Cardiac fibroblast (primary cell): ENCODE results near the gene DNAJC13.

ENCODE experiments used
- DNase-seq, 2 donors: peaks; one replicate each; pipeline versions ENCODE4 v3.0.0 to v3.0.0-alpha.2; 2010; ENCODE audit warnings: low read depth in 2 of 2
- H3K4me3 ChIP-seq, 2 donors: replicated peaks in 1 of 2; 1 replicate in 1 of 2; 2 replicates in 1 of 2; pipeline ENCODE4 v1.5.1; 2011; ENCODE audit warnings: low read depth in 2 of 2, low read length in 2 of 2, mild to moderate bottlenecking in 2 of 2, moderate library complexity in 1 of 2
- TF ChIP-seq, protein P1 (sequence below): IDR thresholded peaks from one replicate; pipeline ENCODE4 v1.5.1; 2011; ENCODE audit warnings: low read depth, mild to moderate bottlenecking, low read length, inconsistent platforms

DNAJC13 gene

DNA sequence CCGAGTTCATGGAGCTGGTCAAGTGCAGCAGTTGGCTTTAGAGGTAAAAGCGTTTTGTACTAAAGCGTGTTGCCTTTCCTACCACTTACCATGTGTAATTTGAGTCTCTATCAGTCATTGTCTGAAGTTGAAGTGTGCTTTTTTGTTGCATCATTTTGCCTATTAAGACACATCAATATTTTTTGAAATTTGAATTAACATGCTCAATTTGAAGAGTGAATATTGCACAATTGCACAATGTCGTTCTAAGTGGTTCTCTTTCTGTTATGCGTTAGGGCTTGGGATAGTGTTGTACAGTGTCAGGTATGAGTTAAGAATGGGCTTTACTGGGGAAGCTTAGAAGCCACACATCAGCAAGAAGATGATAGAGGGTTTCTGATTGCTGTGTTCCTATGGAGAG is 95.8 kb downstream of the DNAJC13 start:
- no peak overlapping the region for H3K4me3 ChIP-seq
- TF ChIP-seq, protein P1, sequence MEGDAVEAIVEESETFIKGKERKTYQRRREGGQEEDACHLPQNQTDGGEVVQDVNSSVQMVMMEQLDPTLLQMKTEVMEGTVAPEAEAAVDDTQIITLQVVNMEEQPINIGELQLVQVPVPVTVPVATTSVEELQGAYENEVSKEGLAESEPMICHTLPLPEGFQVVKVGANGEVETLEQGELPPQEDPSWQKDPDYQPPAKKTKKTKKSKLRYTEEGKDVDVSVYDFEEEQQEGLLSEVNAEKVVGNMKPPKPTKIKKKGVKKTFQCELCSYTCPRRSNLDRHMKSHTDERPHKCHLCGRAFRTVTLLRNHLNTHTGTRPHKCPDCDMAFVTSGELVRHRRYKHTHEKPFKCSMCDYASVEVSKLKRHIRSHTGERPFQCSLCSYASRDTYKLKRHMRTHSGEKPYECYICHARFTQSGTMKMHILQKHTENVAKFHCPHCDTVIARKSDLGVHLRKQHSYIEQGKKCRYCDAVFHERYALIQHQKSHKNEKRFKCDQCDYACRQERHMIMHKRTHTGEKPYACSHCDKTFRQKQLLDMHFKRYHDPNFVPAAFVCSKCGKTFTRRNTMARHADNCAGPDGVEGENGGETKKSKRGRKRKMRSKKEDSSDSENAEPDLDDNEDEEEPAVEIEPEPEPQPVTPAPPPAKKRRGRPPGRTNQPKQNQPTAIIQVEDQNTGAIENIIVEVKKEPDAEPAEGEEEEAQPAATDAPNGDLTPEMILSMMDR, result no peak
- DNase-seq, result no peak

DNA sequence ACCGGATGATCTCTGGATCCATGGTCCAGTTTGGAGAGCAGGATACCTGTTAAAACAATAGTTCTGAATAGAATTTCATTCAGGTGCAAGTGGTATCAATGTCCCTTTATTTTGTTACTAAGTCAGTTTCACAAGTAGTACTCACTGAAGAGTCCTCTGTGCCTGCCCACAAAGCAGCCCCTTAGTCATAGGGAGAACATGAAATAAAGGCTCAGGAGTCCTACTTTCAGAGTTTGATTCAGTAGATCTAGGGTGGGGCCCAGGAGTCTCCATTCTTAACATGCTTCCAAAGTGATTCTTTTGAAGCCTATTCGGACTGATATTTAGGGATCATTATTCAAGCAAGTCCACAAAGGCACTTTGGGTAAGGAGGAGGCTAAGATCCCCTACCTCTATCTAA is 100.0 kb downstream of the DNAJC13 start:
- no peak overlapping the region for H3K4me3 ChIP-seq
- no peak for DNase-seq
- TF ChIP-seq, protein P1, result no peak

DNA sequence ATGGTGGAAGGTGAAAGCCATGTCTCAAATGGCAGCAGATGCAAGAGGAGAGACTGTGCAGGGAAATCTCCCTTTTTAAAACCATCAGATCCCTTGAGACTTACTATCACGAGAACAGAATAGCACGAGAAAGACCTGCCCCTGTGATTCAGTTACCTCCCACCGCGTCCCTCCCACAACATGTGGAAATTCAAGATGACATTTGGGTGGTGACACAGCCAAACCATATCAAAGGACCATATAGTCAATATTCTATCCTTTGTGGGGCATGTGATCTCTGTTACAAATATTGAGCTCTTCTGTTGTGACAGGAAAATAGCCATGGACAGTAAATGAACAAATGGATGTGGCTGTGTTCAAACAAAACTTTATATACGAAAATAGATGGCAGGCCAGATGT is 102.6 kb downstream of the DNAJC13 start:
- TF ChIP-seq, protein P1, result no peak
- no peak overlapping the region for H3K4me3 ChIP-seq

DNA sequence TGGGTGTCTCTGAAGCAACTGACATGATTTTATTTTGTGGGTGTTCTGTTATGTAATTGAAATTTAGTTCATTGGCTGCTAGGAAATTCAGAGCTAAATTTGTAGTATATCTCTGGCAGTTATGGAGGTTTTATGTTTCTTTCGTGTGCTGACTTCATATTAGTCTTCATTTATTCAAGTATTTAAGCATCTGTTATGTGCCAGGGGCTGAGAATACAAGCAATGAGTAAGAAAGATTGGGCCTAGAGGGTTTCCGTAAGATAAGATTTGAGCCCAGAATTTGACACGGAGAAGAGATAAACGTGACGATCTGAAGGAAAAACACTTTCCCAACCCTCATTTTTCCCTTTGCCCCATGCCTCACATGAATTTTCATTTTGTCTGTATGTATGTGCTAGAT is 104.6 kb downstream of the DNAJC13 start:
- H3K4me3 ChIP-seq, result no peak overlapping the region
- DNase-seq, result peak in 1 of 2 donors; percentile 46
- TF ChIP-seq, protein P1, result no peak

More for the DNA sequence above, 102.6 kb downstream of the DNAJC13 start:
- DNase-seq, result no peak

DNA sequence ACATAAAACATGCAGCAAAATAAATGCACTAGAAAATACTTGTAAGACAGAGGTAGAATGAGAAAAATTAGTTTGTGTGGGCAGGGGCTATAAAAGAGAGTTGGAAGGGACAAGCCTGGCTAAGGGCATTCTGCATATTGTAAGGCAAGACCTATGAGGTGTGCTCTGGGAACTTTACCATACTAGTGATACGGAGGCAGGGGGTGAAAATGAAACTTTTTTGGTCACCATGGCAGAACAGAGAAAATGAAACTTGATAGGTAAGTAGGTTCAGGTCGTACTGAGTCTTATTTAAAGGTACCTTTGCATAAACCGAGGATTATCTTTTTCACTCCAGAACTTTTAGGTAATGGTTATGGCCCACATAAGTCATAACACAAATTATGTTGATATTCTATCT is 105.1 kb downstream of the DNAJC13 start:
- no peak overlapping the region for H3K4me3 ChIP-seq
- TF ChIP-seq, protein P1, result no peak
- DNase-seq, result no peak

DNA sequence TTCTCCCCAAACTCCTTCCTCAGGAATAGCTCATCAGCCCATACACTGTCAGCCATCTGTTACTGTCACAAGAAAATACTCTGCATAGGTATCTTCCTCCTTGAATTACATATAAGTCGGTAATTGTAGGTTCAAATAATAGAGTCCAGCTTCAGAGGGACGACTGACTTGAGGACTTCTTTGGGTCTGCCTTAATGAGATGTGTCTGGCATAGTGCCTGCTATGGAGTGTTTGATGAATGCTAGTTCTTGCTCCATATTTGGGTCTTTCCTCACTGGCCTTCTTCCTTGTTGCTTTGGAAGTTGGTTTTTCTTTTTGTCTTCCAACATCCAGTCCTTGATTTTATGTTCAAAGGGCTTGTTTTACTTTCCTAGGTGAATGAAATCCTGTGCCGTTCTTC is 113.3 kb downstream of the DNAJC13 start:
- H3K4me3 ChIP-seq, result no peak overlapping the region
- TF ChIP-seq, protein P1, result no peak
- no peak for DNase-seq
